Measurements from ENCODE around the gene ZC2HC1C.

Gene ZC2HC1C

GRCh38 chr14:75030147-75030546, 39.3 kb upstream of the ZC2HC1C start:
- Histone ChIP-seq H3K36me3 (peaks cover 27% of the 10 kb centered on the region), H3K4me3 (ENCODE audit: low read depth, low read length) (no peak overlapping the region), H3K27me3 (ENCODE audit: insufficient read depth, low read depth, severe bottlenecking) (no peaks in the 10 kb centered on the region), H3K27ac (no peak overlapping the region), H3K9me3 (ENCODE audit: severe bottlenecking) (no peaks in the 10 kb centered on the region)
- no peak for DNase-seq
- no peak for TF ChIP-seq CTCF (IDR thresholded peaks at IDR 0.05; ENCODE audit: low read depth, low read length)

DNA sequence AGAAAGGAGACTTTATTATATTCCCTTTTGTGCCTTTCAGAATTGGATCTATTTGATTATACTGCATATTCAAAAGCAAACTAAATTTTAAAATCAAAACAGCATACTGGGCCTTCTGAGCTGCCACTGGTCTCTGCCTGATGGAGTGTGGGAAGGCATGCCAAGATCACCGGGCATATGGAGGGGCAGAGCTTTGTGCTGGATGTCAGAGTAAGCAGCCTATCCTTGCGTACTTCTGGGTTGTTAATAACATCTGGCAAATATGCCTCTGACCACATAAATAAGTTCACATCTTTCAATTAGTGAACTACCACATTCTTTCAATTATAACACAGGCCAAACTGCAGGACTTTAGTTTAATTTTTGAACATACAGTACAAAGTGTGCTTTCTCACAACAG, 36.5 kb upstream of the ZC2HC1C start:
- DNase-seq: no peak
- no peak overlapping the region for H3K4me3 ChIP-seq (ENCODE audit: low read depth, low read length)
- H3K36me3 ChIP-seq: peaks cover 24% of the 10 kb centered on the region
- no peaks in the 10 kb centered on the region for H3K9me3 ChIP-seq (ENCODE audit: severe bottlenecking)
- H3K27ac ChIP-seq: no peak overlapping the region
- TF ChIP-seq CTCF (IDR thresholded peaks at IDR 0.05; ENCODE audit: low read depth, low read length): no peak
- no peaks in the 10 kb centered on the region for H3K27me3 ChIP-seq (ENCODE audit: insufficient read depth, low read depth, severe bottlenecking)

DNA sequence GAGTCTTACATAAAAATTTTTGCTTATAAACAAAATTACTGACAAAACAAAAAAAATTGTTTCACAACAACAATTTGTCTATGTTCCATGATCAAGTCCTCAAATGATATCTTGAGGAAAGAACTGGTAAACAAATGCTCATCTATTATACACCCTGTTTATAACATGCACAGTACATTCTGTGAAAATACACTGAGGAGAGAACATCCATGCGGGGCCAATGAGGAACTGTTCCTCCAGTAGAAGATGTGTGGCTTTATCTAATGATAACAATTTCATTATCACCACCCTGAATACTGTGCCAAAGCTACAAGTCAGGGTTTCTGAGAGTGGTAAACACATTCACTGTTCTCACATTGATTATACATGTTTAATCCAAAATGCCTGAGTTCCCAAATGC, 28.9 kb upstream of the ZC2HC1C start:
- no peak for DNase-seq

GRCh38 chr14:75040959-75041358, 28.5 kb upstream of the ZC2HC1C start:
- no peak for TF ChIP-seq CTCF (IDR thresholded peaks at IDR 0.05; ENCODE audit: low read depth, low read length)
- no peak for DNase-seq
- no peaks in the 10 kb centered on the region for H3K9me3 ChIP-seq (ENCODE audit: severe bottlenecking)
- H3K4me3 ChIP-seq (ENCODE audit: low read depth, low read length): no peak overlapping the region
- no peak overlapping the region for H3K27ac ChIP-seq
- peaks cover 14% of the 10 kb centered on the region for H3K36me3 ChIP-seq
- no peaks in the 10 kb centered on the region for H3K27me3 ChIP-seq (ENCODE audit: insufficient read depth, low read depth, severe bottlenecking)

More for the DNA sequence above, 28.9 kb upstream of the ZC2HC1C start:
- Histone ChIP-seq H3K36me3 (peaks cover 14% of the 10 kb centered on the region), H3K4me3 (ENCODE audit: low read depth, low read length) (no peak overlapping the region), H3K27ac (no peak overlapping the region), H3K27me3 (ENCODE audit: insufficient read depth, low read depth, severe bottlenecking) (no peaks in the 10 kb centered on the region), H3K9me3 (ENCODE audit: severe bottlenecking) (no peaks in the 10 kb centered on the region)
- no peak for TF ChIP-seq CTCF (IDR thresholded peaks at IDR 0.05; ENCODE audit: low read depth, low read length)

GRCh38 chr14:75041613-75042012, 27.8 kb upstream of the ZC2HC1C start:
- Histone ChIP-seq H3K27me3 (ENCODE audit: insufficient read depth, low read depth, severe bottlenecking) (no peaks in the 10 kb centered on the region), H3K4me3 (ENCODE audit: low read depth, low read length) (no peak overlapping the region), H3K27ac (no peak overlapping the region), H3K9me3 (ENCODE audit: severe bottlenecking) (no peaks in the 10 kb centered on the region), H3K36me3 (peaks cover 14% of the 10 kb centered on the region)
- no peak for DNase-seq
- TF ChIP-seq CTCF (IDR thresholded peaks at IDR 0.05; ENCODE audit: low read depth, low read length): no peak

DNA sequence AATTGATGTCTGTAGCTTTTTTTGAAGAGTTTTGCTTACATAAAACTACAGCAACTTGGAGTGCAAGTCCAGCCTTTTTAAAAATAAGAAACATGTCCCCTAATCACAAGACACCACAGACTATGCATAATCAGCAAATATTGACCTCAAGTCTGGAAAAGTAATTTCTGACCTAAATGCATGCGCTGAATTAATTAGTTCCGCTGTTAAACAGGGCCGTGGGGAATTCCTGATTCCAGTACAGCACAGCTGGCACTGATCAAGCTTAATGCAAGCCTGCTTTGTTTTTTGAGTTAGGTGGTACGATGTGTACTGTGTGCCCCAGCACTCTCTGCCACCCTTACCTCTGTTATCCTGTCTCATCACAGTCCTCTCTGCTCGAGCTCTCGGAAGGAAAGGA, 27.4 kb upstream of the ZC2HC1C start:
- TF ChIP-seq CTCF (IDR thresholded peaks at IDR 0.05; ENCODE audit: low read depth, low read length): no peak
- H3K4me3 ChIP-seq (ENCODE audit: low read depth, low read length): no peak overlapping the region
- no peaks in the 10 kb centered on the region for H3K27me3 ChIP-seq (ENCODE audit: insufficient read depth, low read depth, severe bottlenecking)
- H3K9me3 ChIP-seq (ENCODE audit: severe bottlenecking): no peaks in the 10 kb centered on the region
- H3K27ac ChIP-seq: no peak overlapping the region
- peaks cover 14% of the 10 kb centered on the region for H3K36me3 ChIP-seq
- no peak for DNase-seq
